ENCODE measurements around the gene TRMT10A.

The TRMT10A gene

GRCh38 chr4:99587309-99587708 lies 23.5 kb upstream of the TRMT10A start:
- no peaks in the 10 kb centered on the region for H3K4me1 ChIP-seq (ENCODE audit: control insufficient read depth, insufficient read depth, low read length)
- H3K36me3 ChIP-seq (ENCODE audit: control insufficient read depth in 2 of 2, insufficient read depth in 2 of 2, low read length in 2 of 2): no peaks in the 10 kb centered on the region
- no peaks in the 10 kb centered on the region for H3K27me3 ChIP-seq (ENCODE audit: control insufficient read depth in 1 of 2, insufficient read depth in 2 of 2, low read length in 2 of 2)
- H3K9ac ChIP-seq (ENCODE audit: low read length in 2 of 2): no peak overlapping the region
- H3K9me3 ChIP-seq (ENCODE audit: control insufficient read depth in 2 of 2, low read length in 2 of 2): no peaks in the 10 kb centered on the region
- no peak overlapping the region for H3K27ac ChIP-seq (ENCODE audit: low read length)
- H3K4me3 ChIP-seq (ENCODE audit: low read length in 2 of 2): no peak overlapping the region

GRCh38 chr4:99586797-99587196 lies 23.0 kb upstream of the TRMT10A start:
- Histone ChIP-seq H3K27ac (ENCODE audit: low read length) (no peak overlapping the region), H3K4me1 (ENCODE audit: control insufficient read depth, insufficient read depth, low read length) (no peaks in the 10 kb centered on the region), H3K9ac (ENCODE audit: low read length in 2 of 2) (no peak overlapping the region), H3K4me3 (ENCODE audit: low read length in 2 of 2) (no peak overlapping the region), H3K27me3 (ENCODE audit: control insufficient read depth in 1 of 2, insufficient read depth in 2 of 2, low read length in 2 of 2) (no peaks in the 10 kb centered on the region), H3K9me3 (ENCODE audit: control insufficient read depth in 2 of 2, low read length in 2 of 2) (no peaks in the 10 kb centered on the region), H3K36me3 (ENCODE audit: control insufficient read depth in 2 of 2, insufficient read depth in 2 of 2, low read length in 2 of 2) (no peaks in the 10 kb centered on the region)

GRCh38 chr4:99586322-99586721 lies 22.5 kb upstream of the TRMT10A start:
- Histone ChIP-seq H3K27me3 (ENCODE audit: control insufficient read depth in 1 of 2, insufficient read depth in 2 of 2, low read length in 2 of 2) (no peaks in the 10 kb centered on the region), H3K27ac (ENCODE audit: low read length) (no peak overlapping the region), H3K4me1 (ENCODE audit: control insufficient read depth, insufficient read depth, low read length) (no peaks in the 10 kb centered on the region), H3K9me3 (ENCODE audit: control insufficient read depth in 2 of 2, low read length in 2 of 2) (no peaks in the 10 kb centered on the region), H3K4me3 (ENCODE audit: low read length in 2 of 2) (no peak overlapping the region), H3K36me3 (ENCODE audit: control insufficient read depth in 2 of 2, insufficient read depth in 2 of 2, low read length in 2 of 2) (no peaks in the 10 kb centered on the region), H3K9ac (ENCODE audit: low read length in 2 of 2) (no peak overlapping the region)

GRCh38 chr4:99585516-99585915 lies 21.7 kb upstream of the TRMT10A start:
- H3K9ac ChIP-seq (ENCODE audit: low read length in 2 of 2): no peak overlapping the region

GRCh38 chr4:99578714-99579113 lies 14.9 kb upstream of the TRMT10A start:
- Histone ChIP-seq H3K9me3 (ENCODE audit: control insufficient read depth in 2 of 2, low read length in 2 of 2) (no peaks in the 10 kb centered on the region), H3K4me1 (ENCODE audit: control insufficient read depth, insufficient read depth, low read length) (peaks cover 5% of the 10 kb centered on the region), H3K4me3 (ENCODE audit: low read length in 2 of 2) (no peak overlapping the region), H3K27ac (ENCODE audit: low read length) (no peak overlapping the region), H3K27me3 (ENCODE audit: control insufficient read depth in 1 of 2, insufficient read depth in 2 of 2, low read length in 2 of 2) (no peaks in the 10 kb centered on the region), H3K36me3 (ENCODE audit: control insufficient read depth in 2 of 2, insufficient read depth in 2 of 2, low read length in 2 of 2) (no peaks in the 10 kb centered on the region), H3K9ac (ENCODE audit: low read length in 2 of 2) (no peak overlapping the region)

More at GRCh38 chr4:99585516-99585915, 21.7 kb upstream of the TRMT10A start:
- Histone ChIP-seq H3K4me3 (ENCODE audit: low read length in 2 of 2) (no peak overlapping the region), H3K27me3 (ENCODE audit: control insufficient read depth in 1 of 2, insufficient read depth in 2 of 2, low read length in 2 of 2) (no peaks in the 10 kb centered on the region), H3K36me3 (ENCODE audit: control insufficient read depth in 2 of 2, insufficient read depth in 2 of 2, low read length in 2 of 2) (no peaks in the 10 kb centered on the region), H3K4me1 (ENCODE audit: control insufficient read depth, insufficient read depth, low read length) (no peaks in the 10 kb centered on the region), H3K27ac (ENCODE audit: low read length) (no peak overlapping the region), H3K9me3 (ENCODE audit: control insufficient read depth in 2 of 2, low read length in 2 of 2) (no peaks in the 10 kb centered on the region)

GRCh38 chr4:99574530-99575324 lies 10.9 kb upstream of the TRMT10A start, which contains the start of gene MTTP:
Gene MTTP, plus strand, starts transcription at chr4:99574824. Its CDS starts 86 bp downstream, at chr4:99574910.
- Histone ChIP-seq H3K4me1 (ENCODE audit: control insufficient read depth, insufficient read depth, low read length) (peaks cover 5% of the 10 kb centered on the region), H3K36me3 (ENCODE audit: control insufficient read depth in 2 of 2, insufficient read depth in 2 of 2, low read length in 2 of 2) (no peaks in the 10 kb centered on the region), H3K4me3 (ENCODE audit: low read length in 2 of 2) (peak within 1 kb of the TSS; percentile 0 to 69), H3K9me3 (ENCODE audit: control insufficient read depth in 2 of 2, low read length in 2 of 2) (no peaks in the 10 kb centered on the region), H3K27me3 (ENCODE audit: control insufficient read depth in 1 of 2, insufficient read depth in 2 of 2, low read length in 2 of 2) (no peaks in the 10 kb centered on the region), H3K9ac (ENCODE audit: low read length in 2 of 2) (peak within 1 kb of the TSS; percentile 7 to 51), H3K27ac (ENCODE audit: low read length) (peak within 1 kb of the TSS; percentile 78)

GRCh38 chr4:99573735-99574368 lies 10.0 kb upstream of the TRMT10A start:
- Histone ChIP-seq H3K27me3 (ENCODE audit: control insufficient read depth in 1 of 2, insufficient read depth in 2 of 2, low read length in 2 of 2) (no peaks in the 10 kb centered on the region), H3K36me3 (ENCODE audit: control insufficient read depth in 2 of 2, insufficient read depth in 2 of 2, low read length in 2 of 2) (no peaks in the 10 kb centered on the region), H3K4me3 (ENCODE audit: low read length in 2 of 2) (no peak overlapping the region), H3K9me3 (ENCODE audit: control insufficient read depth in 2 of 2, low read length in 2 of 2) (no peaks in the 10 kb centered on the region), H3K27ac (ENCODE audit: low read length) (peak overlapping the region; percentile 78), H3K9ac (ENCODE audit: low read length in 2 of 2) (no peak overlapping the region), H3K4me1 (ENCODE audit: control insufficient read depth, insufficient read depth, low read length) (peaks cover 5% of the 10 kb centered on the region)

- peak overlapping the region in 1 of 2 donors; percentile 29 for H3K9ac ChIP-seq (ENCODE audit: low read length in 2 of 2)
- H3K4me1 ChIP-seq (ENCODE audit: control insufficient read depth, insufficient read depth, low read length): peaks cover 5% of the 10 kb centered on the region
- peak overlapping the region; percentile 78 for H3K27ac ChIP-seq (ENCODE audit: low read length)
Observed at GRCh38 chr4:99572527-99573240, 8.8 kb upstream of the TRMT10A start.

GRCh38 chr4:99571883-99572282 lies 8.0 kb upstream of the TRMT10A start:
- no peaks in the 10 kb centered on the region for H3K27me3 ChIP-seq (ENCODE audit: control insufficient read depth in 1 of 2, insufficient read depth in 2 of 2, low read length in 2 of 2)
- H3K27ac ChIP-seq (ENCODE audit: low read length): peak overlapping the region; percentile 53

More at GRCh38 chr4:99572527-99573240, 8.8 kb upstream of the TRMT10A start:
- H3K4me3 ChIP-seq (ENCODE audit: low read length in 2 of 2): no peak overlapping the region
- H3K36me3 ChIP-seq (ENCODE audit: control insufficient read depth in 2 of 2, insufficient read depth in 2 of 2, low read length in 2 of 2): no peaks in the 10 kb centered on the region
- H3K27me3 ChIP-seq (ENCODE audit: control insufficient read depth in 1 of 2, insufficient read depth in 2 of 2, low read length in 2 of 2): no peaks in the 10 kb centered on the region
- no peaks in the 10 kb centered on the region for H3K9me3 ChIP-seq (ENCODE audit: control insufficient read depth in 2 of 2, low read length in 2 of 2)

GRCh38 chr4:99564921-99565320 lies 1.1 kb upstream of the TRMT10A start:
- H3K9me3 ChIP-seq (ENCODE audit: control insufficient read depth in 2 of 2, low read length in 2 of 2): no peaks in the 10 kb centered on the region
- no peaks in the 10 kb centered on the region for H3K4me1 ChIP-seq (ENCODE audit: control insufficient read depth, insufficient read depth, low read length)
- H3K27ac ChIP-seq (ENCODE audit: low read length): no peak overlapping the region
- H3K9ac ChIP-seq (ENCODE audit: low read length in 2 of 2): no peak overlapping the region
- H3K4me3 ChIP-seq (ENCODE audit: low read length in 2 of 2): no peak overlapping the region
- no peaks in the 10 kb centered on the region for H3K36me3 ChIP-seq (ENCODE audit: control insufficient read depth in 2 of 2, insufficient read depth in 2 of 2, low read length in 2 of 2)
- no peaks in the 10 kb centered on the region for H3K27me3 ChIP-seq (ENCODE audit: control insufficient read depth in 1 of 2, insufficient read depth in 2 of 2, low read length in 2 of 2)

More at GRCh38 chr4:99571883-99572282, 8.0 kb upstream of the TRMT10A start:
- Histone ChIP-seq H3K9me3 (ENCODE audit: control insufficient read depth in 2 of 2, low read length in 2 of 2) (no peaks in the 10 kb centered on the region), H3K4me1 (ENCODE audit: control insufficient read depth, insufficient read depth, low read length) (peaks cover 5% of the 10 kb centered on the region), H3K36me3 (ENCODE audit: control insufficient read depth in 2 of 2, insufficient read depth in 2 of 2, low read length in 2 of 2) (no peaks in the 10 kb centered on the region), H3K4me3 (ENCODE audit: low read length in 2 of 2) (no peak overlapping the region), H3K9ac (ENCODE audit: low read length in 2 of 2) (peak overlapping the region in 1 of 2 donors; percentile 29)

All from stomach smooth muscle (tissue), 2 donors.